ENCODE results near the gene FGD5.

FGD5 gene

DNA sequence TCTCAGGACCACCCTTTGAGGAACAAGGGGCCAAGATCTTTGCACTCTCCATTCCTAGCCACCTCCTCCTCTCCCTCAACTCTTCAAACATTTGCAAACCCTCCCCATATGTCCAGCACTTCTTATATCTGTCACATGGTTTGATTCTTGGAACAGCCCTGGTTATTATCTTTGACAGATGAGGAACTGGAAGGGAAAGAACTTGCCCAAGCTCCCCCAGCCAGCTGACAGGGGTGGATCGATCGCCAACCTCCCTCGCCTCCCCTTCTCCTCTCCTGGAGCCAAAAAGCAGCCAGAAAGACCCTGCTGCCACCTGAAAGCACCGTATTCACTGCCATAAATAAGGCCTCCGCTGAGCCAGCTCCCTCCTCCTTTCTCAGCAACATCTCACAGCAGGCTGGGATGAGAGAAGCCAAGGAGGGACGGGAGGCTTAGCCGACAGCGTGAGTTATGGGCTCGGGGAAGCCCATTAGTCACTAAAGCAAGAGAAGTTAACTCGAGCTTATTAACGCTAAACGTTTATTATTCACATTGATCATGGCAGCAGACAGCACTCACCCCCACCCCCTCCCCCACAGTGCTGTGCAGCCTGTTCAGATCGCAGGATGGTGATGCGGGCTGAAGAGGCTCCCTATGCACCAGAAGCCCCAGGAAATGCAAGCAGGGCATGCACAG lies 22.2 kb upstream of the FGD5 start:
- no peak overlapping the region for H2AFZ ChIP-seq
- no peak overlapping the region for H3K9ac ChIP-seq
- no peak overlapping the region for H3K27ac ChIP-seq
- no peaks in the 10 kb centered on the region for H3K9me3 ChIP-seq (ENCODE audit: control insufficient read depth, low read length)
- TF ChIP-seq, protein P1, sequence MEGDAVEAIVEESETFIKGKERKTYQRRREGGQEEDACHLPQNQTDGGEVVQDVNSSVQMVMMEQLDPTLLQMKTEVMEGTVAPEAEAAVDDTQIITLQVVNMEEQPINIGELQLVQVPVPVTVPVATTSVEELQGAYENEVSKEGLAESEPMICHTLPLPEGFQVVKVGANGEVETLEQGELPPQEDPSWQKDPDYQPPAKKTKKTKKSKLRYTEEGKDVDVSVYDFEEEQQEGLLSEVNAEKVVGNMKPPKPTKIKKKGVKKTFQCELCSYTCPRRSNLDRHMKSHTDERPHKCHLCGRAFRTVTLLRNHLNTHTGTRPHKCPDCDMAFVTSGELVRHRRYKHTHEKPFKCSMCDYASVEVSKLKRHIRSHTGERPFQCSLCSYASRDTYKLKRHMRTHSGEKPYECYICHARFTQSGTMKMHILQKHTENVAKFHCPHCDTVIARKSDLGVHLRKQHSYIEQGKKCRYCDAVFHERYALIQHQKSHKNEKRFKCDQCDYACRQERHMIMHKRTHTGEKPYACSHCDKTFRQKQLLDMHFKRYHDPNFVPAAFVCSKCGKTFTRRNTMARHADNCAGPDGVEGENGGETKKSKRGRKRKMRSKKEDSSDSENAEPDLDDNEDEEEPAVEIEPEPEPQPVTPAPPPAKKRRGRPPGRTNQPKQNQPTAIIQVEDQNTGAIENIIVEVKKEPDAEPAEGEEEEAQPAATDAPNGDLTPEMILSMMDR (IDR thresholded peaks at IDR 0.05) = no peak
- no peaks in the 10 kb centered on the region for H3K36me3 ChIP-seq (ENCODE audit: control insufficient read depth, insufficient read depth, low read length)
- no peak overlapping the region for H3K4me3 ChIP-seq (ENCODE audit: low read depth, low read length)
- H3K4me2 ChIP-seq (ENCODE audit: low read length) = no peak overlapping the region
- no peaks in the 10 kb centered on the region for H3K79me2 ChIP-seq
- H3K4me1 ChIP-seq = no peaks in the 10 kb centered on the region
- H3K27me3 ChIP-seq (ENCODE audit: control insufficient read depth, insufficient read depth, low read length) = no peaks in the 10 kb centered on the region

DNA sequence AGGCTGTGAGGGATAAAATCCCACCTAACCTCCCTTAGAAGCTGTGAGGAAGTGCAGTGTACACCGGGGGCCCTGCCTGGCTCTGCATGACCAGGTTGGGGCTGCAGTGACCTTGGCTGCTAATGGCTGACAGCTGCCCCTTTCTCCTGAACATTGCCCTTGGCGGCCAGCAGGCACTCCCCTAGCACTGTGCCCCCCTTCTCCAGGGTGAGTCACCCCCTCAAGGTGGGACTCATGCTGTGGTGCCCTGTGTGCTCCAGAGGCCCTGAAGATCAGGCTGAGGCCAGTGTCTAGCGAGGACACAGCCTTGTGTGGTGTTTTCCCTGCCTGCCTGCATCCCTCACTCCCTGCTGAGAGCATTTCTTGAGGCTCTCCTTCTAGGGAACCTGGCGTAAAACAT lies 21.0 kb upstream of the FGD5 start:
- Histone ChIP-seq H3K9me3 (ENCODE audit: control insufficient read depth, low read length) (no peaks in the 10 kb centered on the region), H3K27ac (no peak overlapping the region), H3K9ac (no peak overlapping the region), H3K79me2 (no peaks in the 10 kb centered on the region), H2AFZ (no peak overlapping the region), H3K4me1 (no peaks in the 10 kb centered on the region), H3K27me3 (ENCODE audit: control insufficient read depth, insufficient read depth, low read length) (no peaks in the 10 kb centered on the region), H3K4me2 (ENCODE audit: low read length) (no peak overlapping the region), H3K4me3 (ENCODE audit: low read depth, low read length) (no peak overlapping the region), H3K36me3 (ENCODE audit: control insufficient read depth, insufficient read depth, low read length) (no peaks in the 10 kb centered on the region)
- TF ChIP-seq, protein P1 (IDR thresholded peaks at IDR 0.05) = no peak

DNA sequence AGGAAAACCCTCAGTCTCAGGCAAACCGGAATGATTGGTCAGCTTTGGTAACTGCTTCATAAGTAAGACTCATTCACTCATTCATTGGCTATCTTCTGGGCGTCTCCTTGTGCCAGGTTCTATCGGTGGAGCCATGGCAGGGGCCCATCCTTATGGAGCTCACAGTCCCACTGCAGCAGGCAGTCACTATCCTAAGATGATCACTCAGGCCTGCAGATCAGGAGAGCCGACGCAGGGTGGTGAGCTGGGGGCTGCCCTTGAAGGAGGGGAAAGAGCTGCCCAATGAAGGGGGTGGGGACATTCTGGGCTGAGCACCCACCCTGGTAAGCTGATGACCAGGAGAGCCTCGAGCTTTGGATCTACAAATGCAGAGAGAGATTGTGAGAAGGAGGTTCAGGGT lies 20.5 kb upstream of the FGD5 start:
- TF ChIP-seq, protein P1 (IDR thresholded peaks at IDR 0.05) = no peak
- no peaks in the 10 kb centered on the region for H3K9me3 ChIP-seq (ENCODE audit: control insufficient read depth, low read length)
- no peaks in the 10 kb centered on the region for H3K79me2 ChIP-seq
- no peak overlapping the region for H3K4me2 ChIP-seq (ENCODE audit: low read length)
- no peak overlapping the region for H3K9ac ChIP-seq
- H3K4me1 ChIP-seq = no peaks in the 10 kb centered on the region
- no peak overlapping the region for H3K27ac ChIP-seq
- no peaks in the 10 kb centered on the region for H3K27me3 ChIP-seq (ENCODE audit: control insufficient read depth, insufficient read depth, low read length)
- H3K36me3 ChIP-seq (ENCODE audit: control insufficient read depth, insufficient read depth, low read length) = no peaks in the 10 kb centered on the region
- no peak overlapping the region for H2AFZ ChIP-seq
- no peak overlapping the region for H3K4me3 ChIP-seq (ENCODE audit: low read depth, low read length)

DNA sequence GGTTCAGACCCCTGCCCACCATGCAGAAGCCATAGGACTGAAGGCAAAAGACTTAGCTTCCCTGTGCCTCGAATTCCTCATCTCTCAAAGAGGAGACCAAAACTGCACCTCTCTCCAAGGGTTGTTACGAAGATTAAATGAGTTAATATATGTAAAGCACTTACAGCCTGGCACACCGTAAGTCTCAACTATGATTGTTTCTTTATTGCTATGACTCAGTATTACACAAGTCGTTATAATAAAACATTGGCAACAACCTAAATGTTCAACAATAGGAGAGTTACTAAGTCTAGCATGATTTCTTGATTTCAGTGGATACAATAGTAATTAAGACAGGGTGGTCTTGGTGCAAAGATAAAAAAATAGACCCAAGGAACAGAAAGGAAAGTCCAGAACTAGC lies 19.6 kb upstream of the FGD5 start:
- no peak overlapping the region for H3K9ac ChIP-seq

More for the DNA sequence above, 19.6 kb upstream of the FGD5 start:
- Histone ChIP-seq H3K4me1 (no peaks in the 10 kb centered on the region), H3K79me2 (no peaks in the 10 kb centered on the region), H3K4me2 (ENCODE audit: low read length) (no peak overlapping the region), H3K9me3 (ENCODE audit: control insufficient read depth, low read length) (no peaks in the 10 kb centered on the region), H3K27ac (no peak overlapping the region), H3K27me3 (ENCODE audit: control insufficient read depth, insufficient read depth, low read length) (no peaks in the 10 kb centered on the region), H2AFZ (no peak overlapping the region), H3K4me3 (ENCODE audit: low read depth, low read length) (no peak overlapping the region), H3K36me3 (ENCODE audit: control insufficient read depth, insufficient read depth, low read length) (no peaks in the 10 kb centered on the region)
- TF ChIP-seq, protein P1 (IDR thresholded peaks at IDR 0.05) = no peak

Measured in parathyroid adenoma (tissue), 2 donors.